Activated T-cell treated with anti-CD3 and anti-CD28 coated beads, Interleukin-2, amount 50 U/mL, for 24 hours (primary cell): ENCODE data around the gene CTDSPL.
"Not testable (repeated sequence)": the region's sequence is repeated elsewhere in the genome, so short reads cannot be mapped to it uniquely, and the experiment has no call there.

Experiments used
- DNase-seq: peaks from one replicate; pipeline ENCODE4 v3.0.0-alpha.2; 2020
- H3K27ac Mint-ChIP-seq: 2 replicates; pipeline ENCODE4 v1.8.0; 2020; ENCODE audit warnings: mild to moderate bottlenecking, mixed read lengths
- H3K27me3 Mint-ChIP-seq: 2 replicates; pipeline ENCODE4 v1.8.0; 2020; ENCODE audit warnings: mixed read lengths
- H3K36me3 Mint-ChIP-seq: 2 replicates; pipeline ENCODE4 v1.8.0; 2020; ENCODE audit warnings: low read depth, mixed read lengths
- H3K4me1 Mint-ChIP-seq: 2 replicates; pipeline ENCODE4 v1.8.0; 2020; ENCODE audit warnings: low read depth, mixed read lengths
- H3K4me3 Mint-ChIP-seq: 2 replicates; pipeline ENCODE4 v1.8.0; 2020; ENCODE audit warnings: mild to moderate bottlenecking, moderate library complexity, mixed read lengths
- H3K9me3 Mint-ChIP-seq: 2 replicates; pipeline ENCODE4 v1.8.0; 2020; ENCODE audit warnings: mixed read lengths

Gene CTDSPL

GRCh38 chr3:37961622-37962431 is 100.1 kb downstream of the CTDSPL start:
- no peaks in the 10 kb centered on the region for H3K36me3 Mint-ChIP-seq
- peaks cover 15% of the 10 kb centered on the region for H3K4me1 Mint-ChIP-seq
- H3K9me3 Mint-ChIP-seq = no peaks in the 10 kb centered on the region
- no peak overlapping the region for H3K4me3 Mint-ChIP-seq
- no peaks in the 10 kb centered on the region for H3K27me3 Mint-ChIP-seq
- H3K27ac Mint-ChIP-seq = no peak overlapping the region
- DNase-seq = no peak

GRCh38 chr3:37963016-37963415 is 101.3 kb downstream of the CTDSPL start:
- Mint-ChIP-seq H3K4me1 (peaks cover 5% of the 10 kb centered on the region), H3K9me3 (no peaks in the 10 kb centered on the region), H3K4me3 (no peak overlapping the region), H3K27ac (no peak overlapping the region), H3K27me3 (no peaks in the 10 kb centered on the region), H3K36me3 (no peaks in the 10 kb centered on the region)
- DNase-seq = no peak

DNA sequence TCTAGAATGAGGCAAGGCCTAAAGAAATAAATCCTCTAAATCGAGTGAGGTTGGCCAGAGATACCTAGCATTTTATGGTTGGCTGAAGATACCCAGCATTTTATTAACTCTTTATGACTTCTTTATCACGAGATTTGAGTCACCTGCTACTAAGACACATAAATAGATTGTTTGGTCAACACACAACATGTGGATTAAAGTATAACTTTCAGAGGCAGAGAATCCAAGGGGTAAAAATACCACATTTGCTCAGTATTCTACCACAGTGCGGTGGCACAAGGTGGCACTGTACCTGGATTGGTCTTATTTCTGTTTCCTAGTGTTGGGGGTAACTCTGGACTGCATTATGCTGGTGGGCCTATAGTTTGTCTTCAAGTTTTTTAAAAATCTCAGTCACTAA is 102.0 kb downstream of the CTDSPL start:
- H3K27ac Mint-ChIP-seq = no peak overlapping the region
- no peak for DNase-seq
- H3K4me1 Mint-ChIP-seq = peaks cover 5% of the 10 kb centered on the region
- H3K4me3 Mint-ChIP-seq = no peak overlapping the region
- no peaks in the 10 kb centered on the region for H3K36me3 Mint-ChIP-seq
- no peaks in the 10 kb centered on the region for H3K27me3 Mint-ChIP-seq
- H3K9me3 Mint-ChIP-seq = no peaks in the 10 kb centered on the region

DNA sequence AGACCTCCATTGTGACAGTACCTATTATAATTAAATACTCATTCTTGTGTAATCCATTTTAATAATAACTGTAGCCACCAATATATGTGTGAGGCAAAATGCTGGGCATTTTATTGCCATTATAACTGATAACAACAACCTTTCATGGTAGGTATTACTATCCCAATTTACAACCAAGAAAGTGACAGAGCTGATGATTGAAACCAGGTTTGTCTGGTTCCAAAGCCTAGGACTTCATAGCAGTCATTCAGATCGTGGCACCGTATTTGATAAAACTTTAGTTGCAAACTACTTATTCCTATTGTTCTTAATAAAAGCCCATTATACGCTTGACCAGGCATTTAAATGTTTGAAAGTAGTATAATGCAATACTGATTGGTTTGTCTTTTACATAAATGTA is 102.5 kb downstream of the CTDSPL start:
- H3K4me3 Mint-ChIP-seq = no peak overlapping the region
- no peak overlapping the region for H3K27ac Mint-ChIP-seq
- no peak for DNase-seq
- no peaks in the 10 kb centered on the region for H3K27me3 Mint-ChIP-seq
- peaks cover 5% of the 10 kb centered on the region for H3K4me1 Mint-ChIP-seq
- H3K9me3 Mint-ChIP-seq = no peaks in the 10 kb centered on the region
- no peaks in the 10 kb centered on the region for H3K36me3 Mint-ChIP-seq

- Mint-ChIP-seq H3K27me3 (no peaks in the 10 kb centered on the region), H3K9me3 (no peaks in the 10 kb centered on the region), H3K4me1 (peaks cover 5% of the 10 kb centered on the region), H3K4me3 (no peak overlapping the region), H3K27ac (no peak overlapping the region), H3K36me3 (no peaks in the 10 kb centered on the region)
- DNase-seq = no peak
Measured at GRCh38 chr3:37964716-37965115, 103.0 kb downstream of the CTDSPL start.

GRCh38 chr3:37967260-37967881 is 105.7 kb downstream of the CTDSPL start:
- H3K4me1 Mint-ChIP-seq = peaks cover 5% of the 10 kb centered on the region
- no peaks in the 10 kb centered on the region for H3K9me3 Mint-ChIP-seq
- H3K27ac Mint-ChIP-seq = no peak overlapping the region
- DNase-seq = peak; percentile 71
- H3K27me3 Mint-ChIP-seq = no peaks in the 10 kb centered on the region
- no peak overlapping the region for H3K4me3 Mint-ChIP-seq
- H3K36me3 Mint-ChIP-seq = no peaks in the 10 kb centered on the region

GRCh38 chr3:37968199-37968598 is 106.5 kb downstream of the CTDSPL start:
- H3K4me1 Mint-ChIP-seq = peaks cover 1% of the 10 kb centered on the region
- H3K36me3 Mint-ChIP-seq = no peaks in the 10 kb centered on the region
- H3K9me3 Mint-ChIP-seq = no peaks in the 10 kb centered on the region
- H3K27me3 Mint-ChIP-seq = no peaks in the 10 kb centered on the region
- no peak overlapping the region for H3K4me3 Mint-ChIP-seq
- no peak overlapping the region for H3K27ac Mint-ChIP-seq
- no peak for DNase-seq

DNA sequence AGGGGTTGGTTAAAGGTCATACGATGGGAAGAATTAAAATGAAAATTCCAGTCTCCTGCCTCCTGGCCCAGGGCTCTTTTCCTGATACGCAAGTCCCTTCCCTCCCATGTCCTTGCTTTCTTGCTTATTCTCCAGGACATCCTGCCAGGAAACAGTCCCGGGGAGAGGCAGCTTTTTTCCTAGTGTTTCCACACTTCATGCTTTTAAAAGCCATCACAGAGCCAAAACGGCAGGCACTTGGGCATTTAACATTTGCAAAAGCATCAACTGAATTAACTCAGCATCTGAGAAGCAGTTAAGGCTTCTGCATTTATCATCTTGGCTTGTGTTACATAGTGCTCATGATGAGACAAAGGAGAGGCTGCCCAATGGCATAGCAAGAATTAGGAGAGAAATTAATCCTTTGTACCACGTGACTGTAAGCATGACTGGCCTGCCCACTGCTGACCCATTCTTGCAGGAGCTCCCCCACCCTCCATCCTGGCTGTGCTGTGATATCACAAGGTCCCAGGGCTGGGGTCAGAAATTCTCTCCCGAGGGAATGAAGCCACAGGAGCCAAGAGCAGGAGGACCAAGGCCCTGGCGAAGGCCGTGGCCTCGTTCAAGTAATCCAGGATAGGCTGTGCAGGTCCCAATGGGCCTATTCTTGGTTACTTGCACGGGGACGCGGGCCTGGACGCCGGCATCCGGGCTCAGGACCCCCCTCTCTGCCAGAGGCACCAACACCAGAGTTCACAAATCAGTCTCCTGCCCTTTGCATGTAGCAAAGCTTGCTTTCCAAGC is 107.3 kb downstream of the CTDSPL start:
- H3K9me3 Mint-ChIP-seq = no peaks in the 10 kb centered on the region
- no peak overlapping the region for H3K4me3 Mint-ChIP-seq
- H3K27me3 Mint-ChIP-seq = no peaks in the 10 kb centered on the region
- no peaks in the 10 kb centered on the region for H3K4me1 Mint-ChIP-seq
- H3K36me3 Mint-ChIP-seq = no peaks in the 10 kb centered on the region
- no peak for DNase-seq
- H3K27ac Mint-ChIP-seq = no peak overlapping the region

- Mint-ChIP-seq H3K4me3 (no peak overlapping the region), H3K27me3 (no peaks in the 10 kb centered on the region), H3K36me3 (no peaks in the 10 kb centered on the region), H3K27ac (no peak overlapping the region), H3K9me3 (no peaks in the 10 kb centered on the region), H3K4me1 (no peaks in the 10 kb centered on the region)
- DNase-seq = no peak
Measured at GRCh38 chr3:37969596-37970100, 108.0 kb downstream of the CTDSPL start.

- Mint-ChIP-seq H3K27ac (no peak overlapping the region), H3K4me1 (peaks cover 3% of the 10 kb centered on the region), H3K9me3 (no peaks in the 10 kb centered on the region), H3K4me3 (no peak overlapping the region), H3K27me3 (no peaks in the 10 kb centered on the region), H3K36me3 (no peaks in the 10 kb centered on the region)
- no peak for DNase-seq
Measured at GRCh38 chr3:37970802-37971201, 109.1 kb downstream of the CTDSPL start.

GRCh38 chr3:37971467-37971866 is 109.8 kb downstream of the CTDSPL start:
- Mint-ChIP-seq H3K27ac (no peak overlapping the region), H3K9me3 (no peaks in the 10 kb centered on the region), H3K36me3 (no peaks in the 10 kb centered on the region), H3K4me1 (peaks cover 3% of the 10 kb centered on the region), H3K4me3 (no peak overlapping the region), H3K27me3 (no peaks in the 10 kb centered on the region)
- DNase-seq = no peak

DNA sequence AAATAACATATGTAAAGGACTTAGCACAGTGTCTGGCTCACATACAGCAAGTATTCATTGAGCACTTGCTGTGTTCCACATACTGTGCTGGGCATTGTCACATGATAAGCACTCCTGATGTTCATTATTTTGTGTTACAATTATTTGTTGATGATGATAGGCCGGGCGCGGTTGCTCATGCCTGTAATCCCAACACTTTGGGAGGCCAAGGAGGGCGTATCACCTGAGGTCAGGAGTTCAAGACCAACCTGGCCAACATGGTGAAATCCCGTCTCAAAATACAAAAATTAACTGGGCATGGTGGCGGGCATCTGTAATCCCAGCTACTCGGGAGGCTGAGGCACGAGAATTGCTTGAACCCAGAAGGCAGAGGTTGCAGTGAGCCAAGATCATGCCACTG is 110.4 kb downstream of the CTDSPL start:
- not testable (repeated sequence) for H3K27me3 Mint-ChIP-seq, DNase-seq

DNA sequence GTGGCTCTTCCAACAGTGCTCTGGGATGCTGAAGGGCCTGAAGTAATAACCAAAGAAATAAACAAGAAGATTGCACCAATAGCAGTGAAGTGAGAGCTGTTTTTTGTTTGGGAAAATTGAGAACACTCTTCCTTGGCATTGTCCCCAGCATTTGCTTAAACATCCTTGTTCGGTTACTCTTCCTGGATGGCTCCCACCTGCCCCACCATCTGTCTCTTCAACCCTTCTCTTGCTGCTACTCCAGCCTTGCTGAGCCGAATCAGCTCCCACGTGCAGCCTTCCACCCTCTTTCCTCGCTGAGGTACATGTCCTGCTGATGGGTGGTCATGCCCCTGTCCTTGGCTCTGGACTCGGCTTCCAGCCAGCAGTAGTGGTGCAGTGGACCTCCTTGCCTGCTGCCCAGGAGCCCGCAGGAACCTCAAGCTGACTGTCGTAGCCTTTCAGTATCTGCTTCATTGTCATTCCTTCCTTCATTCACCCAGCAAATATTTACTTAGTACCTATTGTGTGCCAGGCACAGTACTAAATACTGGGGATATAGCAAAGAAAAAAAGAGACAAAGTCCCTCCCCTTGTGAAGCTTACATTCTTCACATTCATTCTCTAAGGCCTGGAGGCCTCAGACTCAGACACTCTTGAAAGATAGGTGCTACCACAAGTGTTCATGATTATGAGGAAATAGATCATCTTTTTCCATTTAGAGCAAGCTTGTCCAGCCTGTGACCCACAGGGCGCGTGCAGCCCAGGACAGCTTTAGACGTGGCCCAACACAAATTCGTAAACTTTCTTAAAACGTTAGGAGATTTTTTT is 111.8 kb downstream of the CTDSPL start:
- Mint-ChIP-seq H3K9me3 (no peaks in the 10 kb centered on the region), H3K27me3 (no peaks in the 10 kb centered on the region), H3K4me3 (no peak overlapping the region), H3K36me3 (no peaks in the 10 kb centered on the region), H3K27ac (no peak overlapping the region), H3K4me1 (peaks cover 3% of the 10 kb centered on the region)
- no peak for DNase-seq

More for the DNA sequence above, 110.4 kb downstream of the CTDSPL start:
- H3K27ac Mint-ChIP-seq, H3K9me3 Mint-ChIP-seq, H3K36me3 Mint-ChIP-seq, H3K4me1 Mint-ChIP-seq, H3K4me3 Mint-ChIP-seq: not testable (repeated sequence)
